ENCODE results near the gene DIRAS2. TPM values are rescaled to one million over a fixed set of nuclear protein-coding genes. Genes with fewer than 3 reads are reported as not detected.
"Not testable (repeated sequence)": the region's sequence is repeated elsewhere in the genome, so short reads cannot be mapped to it uniquely, and the experiment has no call there.

Gene DIRAS2
- total RNA-seq, result not detected
- long read RNA-seq, result 0 reads

DNA sequence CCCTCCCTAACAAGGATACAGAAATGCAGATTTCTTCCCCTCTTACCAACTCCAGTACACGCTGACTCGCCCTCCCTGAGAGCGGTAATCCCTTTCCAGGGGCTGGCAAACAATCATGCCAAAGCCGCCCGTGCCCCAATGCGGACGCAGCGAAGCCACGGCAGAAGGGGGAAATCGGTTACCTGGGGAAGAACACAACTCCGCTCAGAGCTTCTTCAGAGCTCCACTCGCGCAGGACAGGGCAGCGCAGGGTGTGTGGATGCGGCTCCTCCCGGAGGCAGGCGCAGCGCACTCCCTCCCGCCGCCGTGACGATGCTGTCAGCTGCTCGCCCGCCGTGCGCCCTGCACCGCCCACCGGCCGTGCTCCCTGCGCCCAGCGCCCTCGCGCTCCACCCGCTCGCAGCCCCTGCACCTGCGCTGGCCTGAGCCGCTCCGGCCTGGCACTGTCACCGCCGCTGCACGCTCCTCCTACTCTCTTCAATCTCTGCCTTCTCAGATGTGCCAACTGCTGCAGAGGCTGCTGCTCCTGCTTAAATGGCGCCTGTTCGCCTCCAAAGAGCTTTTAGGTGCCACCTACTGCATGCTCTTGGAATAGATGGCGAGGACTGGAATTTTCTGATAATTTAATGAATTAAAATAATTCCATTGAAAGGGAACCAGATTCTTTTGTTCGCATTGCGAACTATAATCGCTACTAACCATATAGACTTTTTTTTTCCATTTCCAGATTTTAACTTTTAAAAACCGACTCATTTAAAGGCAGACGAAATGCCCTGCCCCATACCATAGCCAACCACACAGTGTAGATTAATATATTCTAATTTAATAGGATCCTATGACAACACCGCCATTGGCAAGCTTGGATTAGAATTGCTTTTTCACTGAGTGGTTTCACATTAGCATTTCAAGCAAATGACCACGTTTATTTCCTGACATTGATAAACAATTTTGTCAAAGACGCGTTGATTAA, at the start of gene DIRAS2:
Gene DIRAS2 (minus strand): TSS at position 255 of the 970 bp plus-strand sequence. CDS start 28,997 bp downstream, outside the sequence.
- intact Hi-C loops (cut with DNase I), result loop anchor here in 1 of 2 donors (10.0 kb wide), 1 partner anchor 1048 kb away; no protein-coding TSS in a partner anchor
- ATAC-seq (peak; percentile 84 to 99), DNase-seq (peak; percentile 33)

DNA sequence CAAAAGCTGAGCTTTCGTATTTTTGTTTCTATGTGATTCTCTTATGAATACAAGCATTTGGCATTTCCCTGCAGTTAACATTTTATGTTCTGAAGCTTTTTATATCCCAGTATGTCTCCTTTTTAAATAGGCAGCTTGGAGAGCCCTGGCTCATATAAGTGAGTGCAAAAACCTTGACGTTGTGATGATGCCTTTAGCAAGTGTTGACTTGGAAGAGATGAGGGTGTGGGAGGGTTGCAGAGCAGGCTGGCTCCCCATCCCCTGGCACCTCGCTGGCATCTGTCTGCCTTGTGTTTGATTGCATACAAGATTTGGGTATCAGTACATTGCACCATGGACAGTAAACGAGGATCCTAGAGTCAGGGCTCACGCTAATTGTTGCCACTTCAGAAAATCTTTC, 42.1 kb upstream of the DIRAS2 start:
- intact Hi-C loops (cut with DNase I), result no loop called here
- ATAC-seq, result no peak
- DNase-seq, result no peak

DNA sequence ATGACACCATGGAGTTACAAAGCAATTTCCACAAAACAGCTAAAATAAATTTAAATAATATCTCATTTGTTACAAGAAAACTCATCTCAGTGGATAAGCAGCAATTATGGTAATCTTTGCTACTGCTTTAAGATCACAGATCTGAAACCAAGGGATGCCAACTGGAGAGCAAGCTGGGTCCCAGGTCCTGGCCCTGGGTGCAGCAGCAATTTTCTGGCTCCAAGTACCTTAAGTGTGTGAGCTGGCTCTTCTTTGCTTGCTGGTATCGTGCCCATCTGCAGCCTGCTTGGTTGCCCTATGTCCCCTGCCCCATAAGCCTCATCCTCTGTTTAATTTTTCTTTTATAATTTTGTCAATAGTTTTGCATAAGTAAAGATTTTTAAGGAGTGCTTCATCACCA, 41.5 kb upstream of the DIRAS2 start:
- ATAC-seq, result no peak
- intact Hi-C loops (cut with DNase I), result no loop called here
- no peak for DNase-seq

DNA sequence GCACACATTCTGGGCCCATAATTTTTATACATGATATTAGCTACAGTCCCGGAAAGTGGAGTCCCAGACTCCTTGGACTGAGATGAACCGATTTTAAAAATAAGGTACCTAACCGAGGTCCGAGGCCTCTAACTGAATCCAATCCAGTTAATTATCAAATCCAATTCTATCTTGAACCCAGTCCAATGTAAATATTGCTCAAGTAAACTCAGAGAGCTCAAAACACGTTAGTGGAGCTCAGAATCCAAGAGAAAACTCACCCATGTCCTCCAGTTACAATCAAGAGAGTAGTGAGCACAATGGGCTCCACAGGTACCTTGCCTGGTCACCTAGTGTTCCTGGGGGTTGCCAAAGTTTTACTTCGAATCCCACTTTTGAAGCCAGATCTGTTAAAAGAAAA, 37.9 kb upstream of the DIRAS2 start:
- ATAC-seq, result no peak
- intact Hi-C loops (cut with DNase I), result no loop called here

GRCh38 chr9:90665072-90665471, 22.4 kb upstream of the DIRAS2 start:
- DNase-seq (no peak), ATAC-seq (no peak)
- intact Hi-C loops (cut with DNase I), result no loop called here

More for the DNA sequence above, 37.9 kb upstream of the DIRAS2 start:
- DNase-seq, result no peak

GRCh38 chr9:90659650-90660364, 17.2 kb upstream of the DIRAS2 start:
- no peak for ATAC-seq
- no peak for DNase-seq
- intact Hi-C loops (cut with DNase I), result no loop called here

- DNase-seq, result no peak
- no peak for ATAC-seq
- intact Hi-C loops (cut with DNase I), result no loop called here
Measured at GRCh38 chr9:90658783-90659182, 16.2 kb upstream of the DIRAS2 start.

DNA sequence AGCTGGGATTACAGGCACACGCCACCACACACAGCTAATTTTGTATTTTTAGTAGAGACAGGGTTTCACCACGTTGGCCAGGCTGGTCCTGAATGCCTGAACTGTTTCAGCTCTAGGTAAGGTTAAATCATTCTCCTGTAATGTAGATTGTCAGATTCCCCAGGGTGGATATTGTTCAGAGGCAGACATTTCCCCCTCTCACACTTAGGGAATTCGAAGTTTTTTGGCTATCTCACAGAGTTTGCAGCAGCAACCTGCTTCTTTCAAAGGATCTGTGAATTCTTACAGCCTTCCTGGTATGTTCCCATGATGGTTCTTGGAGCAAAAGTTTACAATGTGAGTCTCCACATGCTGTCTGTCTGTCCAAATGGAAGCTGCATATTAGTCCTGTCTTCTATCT, 15.6 kb upstream of the DIRAS2 start:
- intact Hi-C loops (cut with DNase I), result no loop called here
- no peak for DNase-seq
- ATAC-seq, result no peak

- DNase-seq; intact Hi-C loops (cut with DNase I); ATAC-seq: not testable (repeated sequence)
Measured at GRCh38 chr9:90656876-90657275, 14.3 kb upstream of the DIRAS2 start.

GRCh38 chr9:90651246-90651645, 8.6 kb upstream of the DIRAS2 start:
- DNase-seq (no peak), ATAC-seq (no peak)
- intact Hi-C loops (cut with DNase I), result no loop called here

DNA sequence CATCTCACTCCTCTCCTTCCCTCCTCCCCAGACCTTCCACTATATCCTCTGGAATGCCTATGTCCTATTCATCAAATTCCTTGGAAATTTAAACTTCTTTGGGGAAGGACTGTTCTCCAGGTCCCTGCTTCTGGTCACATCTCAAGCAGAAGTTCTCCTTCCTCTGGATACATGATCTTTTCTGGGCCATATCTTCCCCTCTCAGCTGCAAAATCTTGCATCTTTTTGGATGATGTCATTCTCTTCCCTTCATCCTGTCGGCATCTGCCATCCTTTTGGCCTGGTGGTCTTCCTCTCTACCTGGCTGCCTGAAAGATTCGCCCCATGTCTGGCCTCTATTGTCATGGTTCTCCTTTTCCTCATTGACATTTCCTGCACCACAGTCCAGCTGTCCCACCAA, 5.2 kb upstream of the DIRAS2 start:
- intact Hi-C loops (cut with DNase I), result loop anchor here in 1 of 2 donors (10.0 kb wide), 1 partner anchor 1053 kb away; no protein-coding TSS in a partner anchor

DNA sequence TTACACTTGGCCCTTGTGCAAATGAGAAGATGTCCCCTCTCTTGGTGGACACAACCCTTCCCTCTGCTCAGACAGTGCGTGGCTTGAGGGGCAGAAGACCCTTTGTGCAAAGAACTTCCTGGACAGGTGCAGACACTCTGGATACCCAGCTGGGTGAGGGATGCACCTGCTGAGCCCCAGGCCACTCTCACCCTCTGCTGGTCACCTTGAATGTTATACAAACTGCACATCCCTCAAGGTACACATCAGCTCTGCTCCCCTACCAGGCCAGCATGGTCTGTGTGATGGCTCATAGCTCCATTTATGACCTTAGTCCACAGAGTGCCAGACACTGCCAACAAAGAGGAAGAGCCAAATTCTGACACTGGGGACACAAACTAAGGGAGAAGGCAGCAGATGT, 3.1 kb upstream of the DIRAS2 start:
- no peak for ATAC-seq

More for the DNA sequence above, 5.2 kb upstream of the DIRAS2 start:
- DNase-seq (no peak), ATAC-seq (no peak)

DNA sequence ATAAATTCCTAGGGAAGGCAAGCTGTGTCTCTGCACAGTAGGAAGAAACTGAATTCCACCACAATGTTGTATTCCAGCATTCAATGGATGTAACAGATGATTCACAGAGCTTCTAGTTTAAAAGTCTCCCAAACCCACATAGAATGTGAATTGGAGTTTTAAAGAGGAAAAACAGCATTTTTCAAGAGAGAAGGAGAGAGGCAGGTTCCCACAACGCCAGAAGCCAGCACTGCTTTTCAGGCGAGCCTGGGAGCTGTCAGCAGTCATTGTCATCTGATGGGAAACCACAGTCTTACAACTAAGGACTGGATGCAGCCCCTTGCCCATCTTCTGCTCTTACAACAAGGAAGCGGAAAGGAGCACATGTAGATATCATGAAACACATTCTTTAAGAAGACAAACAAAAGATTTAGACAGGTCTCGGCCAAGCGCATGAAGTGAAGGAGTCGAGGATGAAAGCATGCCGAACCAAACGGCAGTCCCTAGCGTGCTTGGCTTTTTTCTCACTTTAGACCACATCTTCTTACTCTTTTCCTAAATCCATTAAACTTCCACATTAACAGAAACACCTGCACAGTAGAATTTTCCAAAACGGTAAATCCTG, 638 bp downstream of the DIRAS2 start:
- DNase-seq (no peak), ATAC-seq (no peak)
- intact Hi-C loops (cut with DNase I), result loop anchor here in 1 of 2 donors (10.0 kb wide), 1 partner anchor 1047 kb away; no protein-coding TSS in a partner anchor

More for the DNA sequence above, 3.1 kb upstream of the DIRAS2 start:
- DNase-seq, result no peak
- intact Hi-C loops (cut with DNase I), result loop anchor here in 1 of 2 donors (10.0 kb wide), 1 partner anchor 1051 kb away; no protein-coding TSS in a partner anchor

DNA sequence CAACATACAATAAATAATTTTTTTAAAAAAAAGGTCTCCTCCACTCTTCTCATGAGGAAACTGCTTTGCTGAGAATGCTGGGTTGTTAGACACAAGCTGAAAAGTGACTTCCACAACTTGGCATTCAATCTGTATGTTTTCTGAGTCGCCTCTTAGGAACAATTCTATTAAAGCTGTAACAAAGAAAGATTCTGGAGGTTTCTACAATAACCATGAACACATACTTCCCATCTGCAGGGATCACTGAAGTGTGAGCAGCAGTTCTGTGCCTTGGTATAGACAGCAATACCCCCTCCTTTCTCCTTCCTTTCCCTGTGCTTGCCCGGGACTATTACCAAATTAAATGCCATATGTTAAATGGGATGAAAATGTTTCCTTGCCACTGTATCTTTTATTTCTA, 1.5 kb downstream of the DIRAS2 start:
- DNase-seq (no peak), ATAC-seq (no peak)
- intact Hi-C loops (cut with DNase I), result loop anchor here in 1 of 2 donors (10.0 kb wide), 1 partner anchor 1046 kb away; no protein-coding TSS in a partner anchor

DNA sequence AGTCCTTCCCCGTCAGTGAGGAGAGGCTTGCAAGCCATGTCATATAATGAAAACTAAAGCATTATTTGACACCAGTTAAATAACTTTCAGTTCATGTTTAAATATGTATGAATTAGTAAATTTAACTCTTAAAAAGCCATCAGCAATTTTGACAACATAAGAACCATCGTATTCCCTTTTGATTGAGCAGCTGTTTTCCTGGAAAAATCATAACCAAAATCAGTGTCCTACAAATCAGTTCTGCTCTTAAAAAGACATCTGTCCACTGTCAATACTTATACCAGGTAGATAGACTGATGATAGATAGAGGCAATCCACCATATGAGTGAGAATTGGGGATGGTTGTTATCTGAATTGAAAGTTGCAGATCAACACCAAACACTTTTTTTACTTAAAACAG, 2.3 kb downstream of the DIRAS2 start:
- ATAC-seq (no peak), DNase-seq (no peak)
- intact Hi-C loops (cut with DNase I), result loop anchor here in 1 of 2 donors (10.0 kb wide), 1 partner anchor 1046 kb away; no protein-coding TSS in a partner anchor

GRCh38 chr9:90637626-90638025, 5.0 kb downstream of the DIRAS2 start:
- no peak for DNase-seq
- intact Hi-C loops (cut with DNase I), result no loop called here
- no peak for ATAC-seq

- no peak for DNase-seq
- intact Hi-C loops (cut with DNase I), result no loop called here
- no peak for ATAC-seq
Measured at GRCh38 chr9:90632647-90633207, 9.9 kb downstream of the DIRAS2 start.

- intact Hi-C loops (cut with DNase I), result no loop called here
- no peak for ATAC-seq
- DNase-seq, result no peak
Measured at GRCh38 chr9:90631964-90632363, 10.7 kb downstream of the DIRAS2 start.

GRCh38 chr9:90629991-90630390, 12.6 kb downstream of the DIRAS2 start:
- no peak for ATAC-seq
- DNase-seq, result no peak
- intact Hi-C loops (cut with DNase I), result no loop called here

Measured in left cardiac atrium (tissue), 4 donors.